ENCODE results near the gene EFNA4. TPM values are rescaled to one million over a fixed set of nuclear protein-coding genes. Genes with fewer than 3 reads are reported as not detected.

The EFNA4 gene
- polyA plus RNA-seq, 1 of the 3 experiments (the other 2 are of a cell fraction), result 17.7 TPM

- no peak overlapping the region for H2AFZ ChIP-seq (ENCODE audit: low read depth)
- DNase-seq, result no peak
- H3K27ac ChIP-seq (ENCODE audit: low read depth in 2 of 2, low read length in 1 of 2), result no peak overlapping the region
- no peaks in the 10 kb centered on the region for H3K9me2 ChIP-seq
- no peaks in the 10 kb centered on the region for H3K9me3 ChIP-seq
- POLR2A ChIA-PET, result interaction anchor here (1.5 to 1.7 kb wide), 2 partner anchors 9 to 16 kb away, joined by 3 to 5 read pairs; no protein-coding TSS in a partner anchor
- H3K9ac ChIP-seq, result no peak overlapping the region
- H4K20me1 ChIP-seq (ENCODE audit: insufficient read depth), result no peaks in the 10 kb centered on the region
- H3K27me3 ChIP-seq (ENCODE audit: insufficient read depth), result no peaks in the 10 kb centered on the region
- no peak overlapping the region for H3K4me2 ChIP-seq
- TF ChIP-seq, protein P1, sequence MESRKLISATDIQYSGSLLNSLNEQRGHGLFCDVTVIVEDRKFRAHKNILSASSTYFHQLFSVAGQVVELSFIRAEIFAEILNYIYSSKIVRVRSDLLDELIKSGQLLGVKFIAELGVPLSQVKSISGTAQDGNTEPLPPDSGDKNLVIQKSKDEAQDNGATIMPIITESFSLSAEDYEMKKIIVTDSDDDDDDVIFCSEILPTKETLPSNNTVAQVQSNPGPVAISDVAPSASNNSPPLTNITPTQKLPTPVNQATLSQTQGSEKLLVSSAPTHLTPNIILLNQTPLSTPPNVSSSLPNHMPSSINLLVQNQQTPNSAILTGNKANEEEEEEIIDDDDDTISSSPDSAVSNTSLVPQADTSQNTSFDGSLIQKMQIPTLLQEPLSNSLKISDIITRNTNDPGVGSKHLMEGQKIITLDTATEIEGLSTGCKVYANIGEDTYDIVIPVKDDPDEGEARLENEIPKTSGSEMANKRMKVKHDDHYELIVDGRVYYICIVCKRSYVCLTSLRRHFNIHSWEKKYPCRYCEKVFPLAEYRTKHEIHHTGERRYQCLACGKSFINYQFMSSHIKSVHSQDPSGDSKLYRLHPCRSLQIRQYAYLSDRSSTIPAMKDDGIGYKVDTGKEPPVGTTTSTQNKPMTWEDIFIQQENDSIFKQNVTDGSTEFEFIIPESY (IDR thresholded peaks at IDR 0.05; ENCODE audit: borderline replicate concordance, low read depth), result no peak
- TF ChIP-seq USF1 (IDR thresholded peaks at IDR 0.05; ENCODE audit: borderline replicate concordance, low read depth) (no peak), SIN3A (IDR thresholded peaks at IDR 0.05; ENCODE audit: borderline replicate concordance, low read depth, low read length) (no peak), FOXM1 (IDR thresholded peaks at IDR 0.05; ENCODE audit: low read depth) (no peak), TEAD4 (IDR thresholded peaks at IDR 0.05; ENCODE audit: borderline replicate concordance, insufficient read depth) (no peak), FOSL2 (IDR thresholded peaks at IDR 0.05; ENCODE audit: borderline replicate concordance, low read depth) (no peak), PBX3 (IDR thresholded peaks at IDR 0.05) (no peak), MXI1 (IDR thresholded peaks at IDR 0.05; ENCODE audit: low read depth, low read length) (no peak), IRF3 (IDR thresholded peaks at IDR 0.05; ENCODE audit: low read depth, low read length) (no peak), TAF1 (IDR thresholded peaks at IDR 0.05; ENCODE audit: borderline replicate concordance, low read depth, low read length) (no peak), GATA2 (CRISPR knock-in tag; IDR thresholded peaks at IDR 0.05) (no peak), RCOR1 (IDR thresholded peaks at IDR 0.05; ENCODE audit: low read length) (no peak)
- H3F3A ChIP-seq (replicated peaks; ENCODE audit: insufficient read depth), result peaks cover 9% of the 10 kb centered on the region
- H3K36me3 ChIP-seq (replicated peaks in 1 of 2; ENCODE audit: control insufficient read depth in 1 of 2, insufficient read depth in 2 of 2, low read length in 1 of 2), result peaks cover 0 to 27% of the 10 kb centered on the region in 2 experiments
- WGBS (ENCODE audit: low lambda C conversion rate), result 80% methylated on average over 4 of the region's 8 CpGs
- CTCF ChIA-PET, result interaction anchor here (0.6 to 29.9 kb wide), 34 partner anchors 9 to 463 kb away, joined by 3 to 573 read pairs (median 6); partner anchors contain the start of genes ADAM15, DCST1, DCST2 and EFNA3
- H3K4me3 ChIP-seq (ENCODE audit: low read depth in 2 of 2, low read length in 1 of 2), result no peak overlapping the region
- H3K4me1 ChIP-seq (ENCODE audit: control insufficient read depth in 1 of 2, insufficient read depth in 2 of 2, low read depth in 1 of 2, low read length in 1 of 2), result peaks cover 0 to 25% of the 10 kb centered on the region in 2 experiments; a peak in 2 of 4 replicates
- peaks cover 14% of the 10 kb centered on the region for H3K79me2 ChIP-seq (ENCODE audit: insufficient read depth)
Measured at GRCh38 chr1:155060736-155061135, 2.8 kb upstream of the EFNA4 start.
